GM12891 (cell line): ENCODE measurements around the gene BLM.
"Not testable (repeated sequence)": the region's sequence is repeated elsewhere in the genome, so short reads cannot be mapped to it uniquely, and the experiment has no call there.

Source experiments
- DNase-seq: peaks from one replicate; pipeline ENCODE4 v3.0.0; 2011; ENCODE audit warnings: low spot score; ENCODE audit not compliant: insufficient read length
- FAIRE-seq: peaks from 2 replicates; lab custom pipeline; 2011; peaks lifted over from hg19 to GRCh38; lab: Jason Lieb, UNC
- PAX5 ChIP-seq: IDR thresholded peaks from 2 replicates; pipeline ENCODE4 v1.6.1; 2011; ENCODE audit warnings: low read length, moderate library complexity, mild to moderate bottlenecking; ENCODE audit not compliant: insufficient read depth, severe bottlenecking
- POLR2A ChIP-seq: IDR thresholded peaks from 2 replicates; pipeline ENCODE4 v1.6.1; 2011; ENCODE audit warnings: low read depth, low read length, control low read depth
- POLR2AphosphoS5 ChIP-seq: IDR thresholded peaks from 2 replicates; pipeline ENCODE4 v1.6.1; 2011; ENCODE audit warnings: low read depth, low read length, control low read depth
- POU2F2 ChIP-seq: IDR thresholded peaks from 2 replicates; pipeline ENCODE4 v1.6.1; 2011; ENCODE audit warnings: low read depth, mild to moderate bottlenecking, control low read depth, low read length, moderate library complexity
- SPI1 ChIP-seq: IDR thresholded peaks from 2 replicates; pipeline ENCODE4 v1.6.1; 2011; ENCODE audit warnings: low read depth, low read length, control low read depth
- TAF1 ChIP-seq: IDR thresholded peaks from 2 replicates; pipeline ENCODE4 v1.6.1; 2011; ENCODE audit warnings: low read depth, low read length, control low read depth

Gene BLM

GRCh38 chr15:90710436-90711027 lies 6.6 kb upstream of the BLM start:
- FAIRE-seq = no peak
- DNase-seq = no peak
- no peak for TF ChIP-seq SPI1
- no peak for TF ChIP-seq POLR2A

- peak; percentile 72 for FAIRE-seq
- TF ChIP-seq PAX5 = no peak
- TF ChIP-seq TAF1 = no peak
- no peak for TF ChIP-seq SPI1
- TF ChIP-seq POLR2AphosphoS5 = no peak
- no peak for TF ChIP-seq POU2F2
- TF ChIP-seq POLR2A = no peak
- no peak for DNase-seq
Observed at GRCh38 chr15:90711418-90711824, 5.7 kb upstream of the BLM start.

DNA sequence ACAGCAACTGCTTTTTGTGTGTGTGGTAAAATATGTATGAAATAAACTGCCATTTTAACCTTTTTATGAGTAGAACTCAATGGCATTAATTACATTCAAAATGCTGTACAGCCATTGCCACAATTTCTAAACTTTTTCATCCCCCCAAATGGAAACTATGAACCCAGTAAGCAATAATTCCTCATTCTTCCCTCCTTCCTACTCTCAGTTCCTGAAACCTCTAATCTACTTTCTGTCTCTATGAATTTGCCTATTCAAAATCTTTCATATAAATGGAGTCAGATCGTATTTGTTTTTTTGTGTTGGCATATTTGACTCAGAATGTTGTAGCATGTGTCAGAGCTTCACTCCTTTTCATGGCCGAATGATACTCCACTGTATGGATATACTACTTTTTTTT lies 5.3 kb upstream of the BLM start:
- DNase-seq (no peak), FAIRE-seq (no peak)
- TF ChIP-seq SPI1 = peak; percentile 45; the same call in 1 of the 2 replicates
- TF ChIP-seq PAX5 = no peak
- TF ChIP-seq POLR2A = no peak
- no peak for TF ChIP-seq POLR2AphosphoS5
- TF ChIP-seq TAF1 = no peak

- DNase-seq (no peak), FAIRE-seq (no peak)
- TF ChIP-seq TAF1 (no peak), POLR2AphosphoS5 (no peak), PAX5 (no peak), POLR2A (no peak)
Observed at GRCh38 chr15:90713081-90713480, 4.1 kb upstream of the BLM start.

- DNase-seq (no peak), FAIRE-seq (no peak)
- TF ChIP-seq POU2F2 = 0 out of 2 replicates have a peak, but pooled peaks have one; percentile 12
- TF ChIP-seq SPI1 = no peak
Observed at GRCh38 chr15:90716317-90716975, 700 bp upstream of the BLM start.

- FAIRE-seq = no peak
- DNase-seq = no peak
- TF ChIP-seq POU2F2 (no peak), SPI1 (no peak), TAF1 (no peak), POLR2A (no peak), PAX5 (no peak), POLR2AphosphoS5 (no peak)
Observed at GRCh38 chr15:90718232-90718631, 1.1 kb downstream of the BLM start.

- no peak for FAIRE-seq
Observed at GRCh38 chr15:90720131-90720530, 3.0 kb downstream of the BLM start.

GRCh38 chr15:90729261-90729660 lies 12.1 kb downstream of the BLM start:
- DNase-seq (no peak), FAIRE-seq (no peak)
- no peak for TF ChIP-seq SPI1
- TF ChIP-seq POU2F2 = no peak
- TF ChIP-seq PAX5 = no peak
- TF ChIP-seq TAF1 = no peak
- no peak for TF ChIP-seq POLR2A

More at GRCh38 chr15:90720131-90720530, 3.0 kb downstream of the BLM start:
- TF ChIP-seq POLR2A = no peak
- no peak for DNase-seq

GRCh38 chr15:90730290-90730689 lies 13.1 kb downstream of the BLM start:
- DNase-seq (no peak), FAIRE-seq (no peak)
- TF ChIP-seq PAX5 = no peak
- TF ChIP-seq SPI1 = no peak
- TF ChIP-seq POLR2A = no peak
- TF ChIP-seq POU2F2 = no peak
- no peak for TF ChIP-seq POLR2AphosphoS5
- TF ChIP-seq TAF1 = no peak

DNA sequence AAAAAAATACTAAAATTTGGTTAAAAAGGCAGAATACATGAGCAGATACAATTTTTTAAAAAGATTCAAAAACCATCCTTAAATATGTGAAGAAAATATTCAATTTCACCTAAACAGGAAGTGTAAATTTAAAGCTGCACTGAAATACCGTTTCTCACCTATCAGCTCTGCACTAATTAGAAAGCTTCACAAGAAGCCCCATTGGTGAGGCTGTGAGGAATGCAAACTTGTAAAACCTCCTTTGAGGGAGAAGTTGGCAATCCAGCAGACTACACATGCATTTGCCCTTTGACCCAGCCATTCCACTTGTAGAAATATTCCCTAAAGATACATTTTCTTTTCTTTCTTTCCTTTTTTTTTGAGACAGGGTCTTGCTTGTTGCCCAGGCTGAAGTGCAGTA lies 18.8 kb downstream of the BLM start:
- no peak for FAIRE-seq
- TF ChIP-seq PAX5 (no peak), POU2F2 (no peak), SPI1 (peak; percentile 41; the same call in 1 of the 2 replicates), TAF1 (no peak), POLR2A (no peak)

DNA sequence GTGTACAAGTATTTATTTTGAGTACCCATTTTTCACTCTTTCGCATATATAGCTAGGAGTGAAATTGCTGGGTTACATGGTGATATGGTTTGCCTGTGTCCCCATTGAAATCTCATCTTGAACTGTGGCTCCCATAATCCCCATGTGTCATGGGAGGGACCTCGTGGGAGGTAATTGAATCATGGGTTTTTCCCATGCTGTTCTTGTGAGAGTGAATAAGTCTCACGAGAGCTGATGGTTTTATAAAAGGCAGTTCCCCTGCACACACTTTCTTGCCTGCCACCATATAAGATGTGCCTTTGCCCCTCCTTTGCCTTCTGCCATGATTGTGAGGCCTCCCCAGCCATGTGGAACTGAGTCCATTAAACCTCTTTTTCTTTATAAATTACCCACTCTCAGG lies 23.4 kb downstream of the BLM start:
- not testable (repeated sequence) for DNase-seq
- FAIRE-seq = peak; percentile 31

More for the DNA sequence above, 18.8 kb downstream of the BLM start:
- no peak for DNase-seq
